Neuron (in vitro differentiated cells): Measurements from ENCODE around the gene ANKRD44.

Experiments used
- H2AFZ ChIP-seq: one replicate; pipeline ENCODE4 v1.6.1; 2013; ENCODE audit warnings: low read depth, mild to moderate bottlenecking, inconsistent platforms, low read length, moderate library complexity
- H3K27me3 ChIP-seq: one replicate; pipeline ENCODE4 v1.6.1; 2013; ENCODE audit warnings: low read length; ENCODE audit not compliant: insufficient read depth
- H3K36me3 ChIP-seq: one replicate; pipeline ENCODE4 v1.6.1; 2013; ENCODE audit warnings: low read length; ENCODE audit not compliant: insufficient read depth
- H3K4me1 ChIP-seq: one replicate; pipeline ENCODE4 v1.6.1; 2013; ENCODE audit warnings: low read length; ENCODE audit not compliant: insufficient read depth
- H3K4me3 ChIP-seq: 2 replicates; pipeline ENCODE4 v1.5.1; 2013; ENCODE audit warnings: mild to moderate bottlenecking, low read length, moderate library complexity
- H3K9me3 ChIP-seq: one replicate; pipeline ENCODE4 v1.6.1; 2013; ENCODE audit warnings: low read length

The ANKRD44 gene

GRCh38 chr2:197209246-197209645 is 101.3 kb downstream of the ANKRD44 start:
- Histone ChIP-seq H3K27me3 (no peaks in the 10 kb centered on the region), H3K9me3 (no peaks in the 10 kb centered on the region), H3K4me3 (no peak overlapping the region), H3K4me1 (no peaks in the 10 kb centered on the region), H3K36me3 (no peaks in the 10 kb centered on the region), H2AFZ (no peak overlapping the region)

GRCh38 chr2:197208841-197209240 is 101.7 kb downstream of the ANKRD44 start:
- H3K36me3 ChIP-seq: no peaks in the 10 kb centered on the region
- H3K27me3 ChIP-seq: no peaks in the 10 kb centered on the region
- H3K9me3 ChIP-seq: no peaks in the 10 kb centered on the region
- no peak overlapping the region for H2AFZ ChIP-seq
- no peaks in the 10 kb centered on the region for H3K4me1 ChIP-seq
- H3K4me3 ChIP-seq: no peak overlapping the region

- Histone ChIP-seq H3K27me3 (no peaks in the 10 kb centered on the region), H3K36me3 (no peaks in the 10 kb centered on the region), H3K4me3 (no peak overlapping the region), H3K4me1 (no peaks in the 10 kb centered on the region), H3K9me3 (no peaks in the 10 kb centered on the region), H2AFZ (no peak overlapping the region)
Measured at GRCh38 chr2:197208024-197208423, 102.6 kb downstream of the ANKRD44 start.

GRCh38 chr2:197207598-197207997 is 103.0 kb downstream of the ANKRD44 start:
- Histone ChIP-seq H3K4me3 (no peak overlapping the region), H3K27me3 (no peaks in the 10 kb centered on the region), H3K9me3 (no peaks in the 10 kb centered on the region), H3K4me1 (no peaks in the 10 kb centered on the region), H3K36me3 (no peaks in the 10 kb centered on the region), H2AFZ (no peak overlapping the region)

- Histone ChIP-seq H3K27me3 (no peaks in the 10 kb centered on the region), H3K36me3 (no peaks in the 10 kb centered on the region), H3K4me1 (no peaks in the 10 kb centered on the region), H2AFZ (no peak overlapping the region), H3K9me3 (no peaks in the 10 kb centered on the region), H3K4me3 (no peak overlapping the region)
Measured at GRCh38 chr2:197207106-197207505, 103.5 kb downstream of the ANKRD44 start.

- H3K27me3 ChIP-seq: no peaks in the 10 kb centered on the region
- no peaks in the 10 kb centered on the region for H3K36me3 ChIP-seq
- H3K4me1 ChIP-seq: no peaks in the 10 kb centered on the region
- no peak overlapping the region for H3K4me3 ChIP-seq
- no peak overlapping the region for H2AFZ ChIP-seq
- H3K9me3 ChIP-seq: no peaks in the 10 kb centered on the region
Measured at GRCh38 chr2:197205585-197206215, 104.9 kb downstream of the ANKRD44 start.

- no peaks in the 10 kb centered on the region for H3K4me1 ChIP-seq
- no peaks in the 10 kb centered on the region for H3K36me3 ChIP-seq
- H3K4me3 ChIP-seq: no peak overlapping the region
- H2AFZ ChIP-seq: no peak overlapping the region
- H3K27me3 ChIP-seq: no peaks in the 10 kb centered on the region
- H3K9me3 ChIP-seq: no peaks in the 10 kb centered on the region
Measured at GRCh38 chr2:197204519-197205250, 105.9 kb downstream of the ANKRD44 start.

GRCh38 chr2:197201874-197202273 is 108.7 kb downstream of the ANKRD44 start:
- Histone ChIP-seq H3K27me3 (no peaks in the 10 kb centered on the region), H2AFZ (no peak overlapping the region), H3K4me1 (no peaks in the 10 kb centered on the region), H3K36me3 (no peaks in the 10 kb centered on the region), H3K9me3 (no peaks in the 10 kb centered on the region), H3K4me3 (no peak overlapping the region)

GRCh38 chr2:197200762-197201058 is 109.9 kb downstream of the ANKRD44 start:
- Histone ChIP-seq H3K9me3 (no peaks in the 10 kb centered on the region), H3K27me3 (no peaks in the 10 kb centered on the region), H3K36me3 (no peaks in the 10 kb centered on the region), H3K4me1 (no peaks in the 10 kb centered on the region), H3K4me3 (no peak overlapping the region), H2AFZ (no peak overlapping the region)

- no peaks in the 10 kb centered on the region for H3K27me3 ChIP-seq
- no peak overlapping the region for H3K4me3 ChIP-seq
- no peaks in the 10 kb centered on the region for H3K4me1 ChIP-seq
- no peaks in the 10 kb centered on the region for H3K36me3 ChIP-seq
- no peak overlapping the region for H2AFZ ChIP-seq
- H3K9me3 ChIP-seq: no peaks in the 10 kb centered on the region
Measured at GRCh38 chr2:197200051-197200761, 110.4 kb downstream of the ANKRD44 start.

- Histone ChIP-seq H3K36me3 (no peaks in the 10 kb centered on the region), H3K4me3 (no peak overlapping the region), H2AFZ (no peak overlapping the region), H3K9me3 (no peaks in the 10 kb centered on the region), H3K4me1 (no peaks in the 10 kb centered on the region), H3K27me3 (no peaks in the 10 kb centered on the region)
Measured at GRCh38 chr2:197198890-197199289, 111.7 kb downstream of the ANKRD44 start.

- Histone ChIP-seq H3K9me3 (no peaks in the 10 kb centered on the region), H3K36me3 (no peaks in the 10 kb centered on the region), H3K4me3 (no peak overlapping the region), H3K4me1 (no peaks in the 10 kb centered on the region), H2AFZ (no peak overlapping the region), H3K27me3 (no peaks in the 10 kb centered on the region)
Measured at GRCh38 chr2:197197895-197198311, 112.7 kb downstream of the ANKRD44 start.

GRCh38 chr2:197196541-197197180 is 113.9 kb downstream of the ANKRD44 start:
- no peaks in the 10 kb centered on the region for H3K27me3 ChIP-seq
- H3K4me1 ChIP-seq: no peaks in the 10 kb centered on the region
- H3K9me3 ChIP-seq: no peaks in the 10 kb centered on the region
- H3K36me3 ChIP-seq: no peaks in the 10 kb centered on the region
- no peak overlapping the region for H2AFZ ChIP-seq
- H3K4me3 ChIP-seq: no peak overlapping the region
